ENCODE data around the gene SOX14.

GRCh38 chr3:137724240-137724639 lies 39.9 kb upstream of the SOX14 start:
- TF ChIP-seq CTCF (IDR thresholded peaks at IDR 0.05; ENCODE audit: low read length) (no peak), EZH2 (IDR thresholded peaks at IDR 0.05; ENCODE audit: borderline replicate concordance, low read length) (no peak)

All from OCI-LY1 (cell line).